ENCODE measurements around the gene SPOPL. TPM values are rescaled to one million over a fixed set of nuclear protein-coding genes. Genes with fewer than 3 reads are reported as not detected.

Gene SPOPL
- total RNA-seq, 2 donors from 2014 or later: 19.7 to 24.9 TPM

DNA sequence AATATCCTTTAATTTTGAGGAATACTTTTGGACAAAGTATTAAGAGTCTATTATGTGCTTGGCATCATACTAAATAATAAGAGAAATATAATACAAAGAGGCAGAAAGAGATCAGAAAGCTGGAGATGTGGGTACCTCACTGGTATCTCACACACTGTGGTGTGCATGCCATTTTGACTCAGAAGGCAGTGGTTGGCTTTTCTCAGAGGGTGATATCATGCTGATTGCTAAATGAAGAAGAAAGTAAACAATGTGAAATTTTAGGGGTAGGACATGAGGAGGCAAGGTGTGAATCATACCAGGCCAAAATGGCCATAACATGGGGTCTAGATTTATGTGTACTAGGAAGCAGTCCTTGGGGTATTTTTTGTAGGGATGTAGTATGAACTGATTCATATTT, 16.6 kb upstream of the SPOPL start:
- H3K36me3 ChIP-seq: no peaks in the 10 kb centered on the region
- H3K4me1 ChIP-seq (replicated peaks): no peaks in the 10 kb centered on the region
- TF ChIP-seq, protein P1, sequence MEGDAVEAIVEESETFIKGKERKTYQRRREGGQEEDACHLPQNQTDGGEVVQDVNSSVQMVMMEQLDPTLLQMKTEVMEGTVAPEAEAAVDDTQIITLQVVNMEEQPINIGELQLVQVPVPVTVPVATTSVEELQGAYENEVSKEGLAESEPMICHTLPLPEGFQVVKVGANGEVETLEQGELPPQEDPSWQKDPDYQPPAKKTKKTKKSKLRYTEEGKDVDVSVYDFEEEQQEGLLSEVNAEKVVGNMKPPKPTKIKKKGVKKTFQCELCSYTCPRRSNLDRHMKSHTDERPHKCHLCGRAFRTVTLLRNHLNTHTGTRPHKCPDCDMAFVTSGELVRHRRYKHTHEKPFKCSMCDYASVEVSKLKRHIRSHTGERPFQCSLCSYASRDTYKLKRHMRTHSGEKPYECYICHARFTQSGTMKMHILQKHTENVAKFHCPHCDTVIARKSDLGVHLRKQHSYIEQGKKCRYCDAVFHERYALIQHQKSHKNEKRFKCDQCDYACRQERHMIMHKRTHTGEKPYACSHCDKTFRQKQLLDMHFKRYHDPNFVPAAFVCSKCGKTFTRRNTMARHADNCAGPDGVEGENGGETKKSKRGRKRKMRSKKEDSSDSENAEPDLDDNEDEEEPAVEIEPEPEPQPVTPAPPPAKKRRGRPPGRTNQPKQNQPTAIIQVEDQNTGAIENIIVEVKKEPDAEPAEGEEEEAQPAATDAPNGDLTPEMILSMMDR (IDR thresholded peaks at IDR 0.05): no peak
- TF ChIP-seq POLR2A (IDR thresholded peaks at IDR 0.05) (no peak), POLR2AphosphoS5 (IDR thresholded peaks at IDR 0.05) (no peak)
- DNase-seq (ENCODE audit: low spot score): no peak
- H3K4me3 ChIP-seq: no peak overlapping the region
- H3K9me3 ChIP-seq: no peaks in the 10 kb centered on the region
- no peak overlapping the region for H3K27ac ChIP-seq
- intact Hi-C loops (cut with DNase I): no loop called here
- no peaks in the 10 kb centered on the region for H3K27me3 ChIP-seq (replicated peaks; ENCODE audit: insufficient read depth)

DNA sequence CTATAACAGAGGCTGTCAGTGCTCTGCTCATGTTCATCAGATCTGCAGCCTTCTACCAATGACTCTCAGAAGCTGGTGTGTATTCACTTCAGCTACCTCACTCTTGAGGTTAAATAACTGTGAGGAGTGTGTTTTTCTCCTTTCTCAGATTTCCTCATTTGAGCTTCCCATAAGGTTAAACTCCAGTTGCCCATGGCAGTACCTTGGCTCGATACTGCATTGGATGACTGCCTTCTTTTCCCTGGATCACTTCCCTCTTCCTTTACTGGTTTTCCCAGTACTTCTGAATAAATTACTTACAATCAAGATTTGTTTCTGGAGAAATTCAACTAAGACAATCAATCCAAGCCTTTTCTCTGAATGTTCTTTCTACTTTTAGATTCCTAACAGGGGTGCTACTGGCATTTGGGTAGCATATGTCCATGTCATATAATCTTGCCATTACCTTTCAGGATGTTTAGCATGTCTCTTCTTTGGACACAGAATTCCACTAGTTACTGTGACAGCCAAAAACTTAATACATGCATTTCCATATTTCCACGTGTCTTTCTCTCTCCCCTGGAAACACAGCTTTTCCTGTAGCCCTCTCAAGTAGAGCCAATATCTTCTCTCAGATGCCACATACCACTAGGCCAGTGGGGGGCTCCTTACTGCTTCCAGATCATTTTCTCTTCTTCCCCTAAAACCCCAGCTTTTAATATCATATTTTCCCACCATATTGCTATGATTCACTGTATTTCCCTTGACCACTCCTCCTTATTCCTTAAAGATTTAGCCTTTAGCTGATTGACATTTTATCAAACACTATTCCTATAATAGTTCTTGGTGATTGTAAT, 15.0 kb upstream of the SPOPL start:
- intact Hi-C loops (cut with DNase I): no loop called here
- Histone ChIP-seq H3K27me3 (replicated peaks; ENCODE audit: insufficient read depth) (no peaks in the 10 kb centered on the region), H3K27ac (no peak overlapping the region), H3K4me1 (replicated peaks) (no peaks in the 10 kb centered on the region), H3K36me3 (no peaks in the 10 kb centered on the region), H3K9me3 (no peaks in the 10 kb centered on the region), H3K4me3 (no peak overlapping the region)
- no peak for DNase-seq (ENCODE audit: low spot score)
- WGBS: 42% methylated on average over 2 of the region's 2 CpGs
- TF ChIP-seq POLR2AphosphoS5 (IDR thresholded peaks at IDR 0.05) (no peak), POLR2A (IDR thresholded peaks at IDR 0.05) (no peak)
- TF ChIP-seq, protein P1 (IDR thresholded peaks at IDR 0.05): no peak

DNA sequence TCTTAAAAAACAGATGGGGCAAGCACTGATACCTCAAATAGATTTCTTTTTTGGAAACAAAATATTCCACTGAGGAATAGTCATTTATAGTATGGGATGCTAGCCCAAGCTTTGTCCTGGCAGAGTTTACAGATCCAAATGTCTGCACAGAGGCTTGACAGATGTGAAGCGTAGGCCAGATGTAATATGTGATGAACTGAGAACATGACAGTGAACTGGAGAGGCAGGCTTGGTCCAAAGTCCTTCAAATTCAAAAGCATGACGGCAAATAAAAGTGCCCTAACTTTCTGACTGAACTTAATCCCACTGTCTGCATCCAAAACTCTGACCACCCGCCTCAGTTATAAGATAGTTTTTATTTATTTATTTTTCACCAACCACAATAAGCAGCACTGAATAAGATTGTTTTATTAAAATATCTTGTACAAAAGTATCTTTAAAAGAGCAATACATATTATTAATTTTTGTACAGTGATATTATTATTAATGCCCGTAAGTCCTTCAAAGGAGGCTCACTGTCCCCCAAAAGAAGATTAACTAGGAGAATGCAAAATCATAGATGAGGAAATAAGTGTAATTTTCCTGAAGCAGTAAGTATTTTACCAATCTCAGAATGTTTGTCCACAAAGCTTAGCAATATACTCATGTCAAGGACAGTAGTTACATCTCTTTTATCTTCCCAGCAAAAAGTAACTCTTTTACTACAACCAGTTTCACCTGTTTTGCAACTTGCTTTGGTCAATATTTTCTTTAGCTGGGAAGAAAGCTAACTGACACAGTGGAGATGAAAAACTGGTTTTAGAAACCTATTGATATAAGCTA, 10.7 kb upstream of the SPOPL start:
- TF ChIP-seq POLR2AphosphoS5 (IDR thresholded peaks at IDR 0.05): peak; percentile 79
- TF ChIP-seq POLR2A (IDR thresholded peaks at IDR 0.05): no peak
- DNase-seq (ENCODE audit: low spot score): peak; percentile 46
- 80% methylated on average over 4 of the region's 4 CpGs for WGBS
- H3K27me3 ChIP-seq (replicated peaks; ENCODE audit: insufficient read depth): no peaks in the 10 kb centered on the region
- H3K9me3 ChIP-seq: no peaks in the 10 kb centered on the region
- H3K4me1 ChIP-seq (replicated peaks): no peaks in the 10 kb centered on the region
- no peaks in the 10 kb centered on the region for H3K36me3 ChIP-seq
- H3K27ac ChIP-seq: peak overlapping the region; percentile 1 to 62
- intact Hi-C loops (cut with DNase I): no loop called here
- no peak overlapping the region for H3K4me3 ChIP-seq

DNA sequence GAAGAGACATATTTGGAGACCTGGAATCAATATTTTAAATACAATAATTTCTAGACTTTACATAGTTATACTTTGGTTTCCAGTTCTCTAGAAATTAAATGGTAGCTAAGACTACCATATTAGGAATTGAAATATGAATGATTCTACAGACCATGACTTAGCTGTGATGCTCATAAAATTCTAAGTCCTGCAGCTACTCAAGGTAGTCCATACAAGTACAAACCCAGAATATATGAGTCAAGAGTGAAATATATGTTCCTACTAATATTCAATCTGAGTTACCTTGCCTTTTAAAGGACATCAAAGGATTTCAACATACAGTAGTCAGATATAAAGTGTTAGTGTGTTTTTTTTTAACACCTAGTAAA, 10.1 kb upstream of the SPOPL start:
- DNase-seq (ENCODE audit: low spot score): no peak
- Histone ChIP-seq H3K4me1 (replicated peaks) (no peaks in the 10 kb centered on the region), H3K27me3 (replicated peaks; ENCODE audit: insufficient read depth) (no peaks in the 10 kb centered on the region), H3K9me3 (no peaks in the 10 kb centered on the region), H3K4me3 (no peak overlapping the region), H3K27ac (peak overlapping the region; percentile 44 to 62), H3K36me3 (no peaks in the 10 kb centered on the region)
- intact Hi-C loops (cut with DNase I): no loop called here
- no peak for TF ChIP-seq POLR2A (IDR thresholded peaks at IDR 0.05)
- TF ChIP-seq, protein P1 (IDR thresholded peaks at IDR 0.05): no peak
- TF ChIP-seq POLR2AphosphoS5 (IDR thresholded peaks at IDR 0.05): no peak

DNA sequence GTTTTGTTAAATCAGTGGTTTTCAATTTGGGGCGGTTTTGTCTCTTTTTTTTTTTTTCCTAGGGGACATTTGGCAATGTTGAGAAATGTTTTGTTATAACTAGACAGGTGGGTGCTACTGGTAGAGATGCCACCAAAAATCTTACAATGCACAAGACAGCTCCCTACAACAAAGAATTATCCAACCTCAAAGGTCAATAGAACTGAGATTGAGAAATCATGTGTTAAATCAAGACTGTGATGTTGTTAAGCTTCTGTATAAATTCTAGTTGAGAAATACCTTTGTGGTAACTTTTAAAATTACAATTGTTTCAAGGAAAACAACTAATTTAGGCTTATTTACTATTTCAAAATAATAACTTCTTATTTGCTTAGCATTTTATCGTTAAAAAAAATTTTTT, 9.4 kb upstream of the SPOPL start:
- Histone ChIP-seq H3K36me3 (no peaks in the 10 kb centered on the region), H3K4me1 (replicated peaks) (no peaks in the 10 kb centered on the region), H3K9me3 (no peaks in the 10 kb centered on the region), H3K27ac (peak overlapping the region; percentile 44 to 62), H3K4me3 (no peak overlapping the region), H3K27me3 (replicated peaks; ENCODE audit: insufficient read depth) (no peaks in the 10 kb centered on the region)
- WGBS: 87% methylated on average over 2 of the region's 2 CpGs
- intact Hi-C loops (cut with DNase I): no loop called here
- TF ChIP-seq POLR2AphosphoS5 (IDR thresholded peaks at IDR 0.05): no peak
- TF ChIP-seq POLR2A (IDR thresholded peaks at IDR 0.05): no peak
- TF ChIP-seq, protein P1 (IDR thresholded peaks at IDR 0.05): no peak
- no peak for DNase-seq (ENCODE audit: low spot score)
